PC-9 (cell line): Measurements from ENCODE around the gene ARHGAP24.

Source experiments
- EZH2 ChIP-seq: fragments of 200-600 bp; sonication (generic); IDR thresholded peaks from 2 replicates; pipeline ENCODE4 v1.8.0; 2017; ENCODE audit warnings: antibody characterized with exemption, low read depth
- TF ChIP-seq, protein P1 (sequence below): fragments of 200-600 bp; sonication (generic); conservative IDR thresholded peaks from 2 replicates; pipeline ENCODE4 v1.6.1; 2017; ENCODE audit warnings: mixed run types, antibody characterized with exemption, mild to moderate bottlenecking, moderate library complexity

DNA sequence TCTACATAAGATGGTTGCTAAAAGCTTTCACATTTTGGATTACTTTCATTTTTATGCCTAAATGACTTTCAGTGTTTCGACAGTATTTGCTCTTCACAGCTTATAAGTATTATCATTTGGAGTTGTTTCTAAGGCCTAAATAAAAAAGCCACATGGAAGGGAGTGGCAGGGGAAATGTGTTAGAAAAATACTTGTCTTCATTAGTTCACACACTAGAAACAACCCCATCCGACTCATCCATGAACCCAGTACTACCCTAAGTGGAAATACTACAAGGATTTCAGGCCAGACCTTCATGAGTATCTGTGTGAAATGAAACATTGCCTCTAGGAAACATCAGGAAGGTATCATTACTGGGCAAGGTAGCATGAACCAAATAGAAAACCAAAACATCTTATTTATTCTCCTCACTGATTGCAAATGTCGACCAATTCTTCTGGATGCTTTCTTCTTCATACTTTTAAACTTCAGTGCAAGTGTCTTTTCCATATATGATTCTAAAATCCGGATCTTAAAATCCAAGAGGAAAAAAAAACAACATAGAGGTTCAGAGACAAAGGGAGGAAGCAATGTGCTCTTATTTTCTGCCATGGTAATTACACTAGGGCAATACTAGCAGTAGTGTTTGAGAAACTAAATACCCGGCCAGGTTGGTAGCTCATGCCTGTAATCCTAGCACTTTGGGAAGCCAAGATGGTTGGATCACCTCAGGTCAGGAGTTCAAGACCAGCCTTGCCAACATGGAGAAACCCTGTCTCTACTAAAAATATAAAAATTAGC is 349.4 kb downstream of the ARHGAP24 start:
- no peak for TF ChIP-seq EZH2
- TF ChIP-seq, protein P1, sequence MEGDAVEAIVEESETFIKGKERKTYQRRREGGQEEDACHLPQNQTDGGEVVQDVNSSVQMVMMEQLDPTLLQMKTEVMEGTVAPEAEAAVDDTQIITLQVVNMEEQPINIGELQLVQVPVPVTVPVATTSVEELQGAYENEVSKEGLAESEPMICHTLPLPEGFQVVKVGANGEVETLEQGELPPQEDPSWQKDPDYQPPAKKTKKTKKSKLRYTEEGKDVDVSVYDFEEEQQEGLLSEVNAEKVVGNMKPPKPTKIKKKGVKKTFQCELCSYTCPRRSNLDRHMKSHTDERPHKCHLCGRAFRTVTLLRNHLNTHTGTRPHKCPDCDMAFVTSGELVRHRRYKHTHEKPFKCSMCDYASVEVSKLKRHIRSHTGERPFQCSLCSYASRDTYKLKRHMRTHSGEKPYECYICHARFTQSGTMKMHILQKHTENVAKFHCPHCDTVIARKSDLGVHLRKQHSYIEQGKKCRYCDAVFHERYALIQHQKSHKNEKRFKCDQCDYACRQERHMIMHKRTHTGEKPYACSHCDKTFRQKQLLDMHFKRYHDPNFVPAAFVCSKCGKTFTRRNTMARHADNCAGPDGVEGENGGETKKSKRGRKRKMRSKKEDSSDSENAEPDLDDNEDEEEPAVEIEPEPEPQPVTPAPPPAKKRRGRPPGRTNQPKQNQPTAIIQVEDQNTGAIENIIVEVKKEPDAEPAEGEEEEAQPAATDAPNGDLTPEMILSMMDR = no peak
